GM19240 (cell line): ENCODE data around the gene ENG.

Experiments used
- DNase-seq: peaks from one replicate; pipeline ENCODE4 v3.0.0; 2011; ENCODE audit warnings: low spot score; ENCODE audit not compliant: insufficient read length

Gene ENG

DNA sequence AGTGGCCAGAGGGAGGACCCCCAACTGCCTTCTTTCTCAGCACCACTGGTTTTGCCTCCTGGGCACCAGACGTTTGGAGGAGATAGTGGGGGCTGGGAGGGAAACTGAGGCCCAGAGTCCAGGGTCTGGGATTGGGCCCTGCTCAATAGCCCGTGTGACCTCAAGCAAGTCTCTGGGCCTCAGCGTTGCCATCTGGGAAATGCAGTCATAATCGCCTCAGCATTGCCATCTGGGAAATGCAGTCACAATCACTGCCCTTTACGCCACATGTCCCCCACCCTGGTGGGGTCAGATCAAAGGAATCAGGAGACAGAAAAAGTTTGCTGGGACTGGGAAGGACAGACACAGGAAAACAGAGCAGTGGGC, 77.6 kb downstream of the ENG start:
- DNase-seq, result no peak

GRCh38 chr9:127776195-127776923, 78.1 kb downstream of the ENG start:
- no peak for DNase-seq

DNA sequence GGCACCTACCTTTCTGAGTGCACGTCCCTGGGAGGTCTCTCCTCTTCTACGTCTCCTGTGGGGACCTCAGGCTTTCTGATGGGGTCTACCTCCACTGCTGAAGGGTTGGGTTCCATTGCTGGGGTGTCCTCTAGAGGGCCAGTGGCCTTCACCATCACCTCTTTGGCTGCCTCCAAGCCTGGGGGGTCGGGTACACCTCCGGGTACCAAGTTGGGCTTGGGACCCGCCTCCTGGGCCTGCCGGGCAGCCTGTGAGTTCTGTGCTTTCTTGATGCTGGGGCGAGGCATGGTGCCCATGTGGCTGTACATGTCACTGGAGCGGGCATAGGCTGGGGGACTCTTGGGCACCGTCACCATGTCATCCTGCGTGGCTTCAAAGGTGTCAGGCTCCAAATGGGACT, 80.5 kb downstream of the ENG start:
- DNase-seq, result no peak

- DNase-seq, result no peak
These were observed 81.2 kb downstream of the ENG start for GRCh38 chr9:127773272-127773671.

DNA sequence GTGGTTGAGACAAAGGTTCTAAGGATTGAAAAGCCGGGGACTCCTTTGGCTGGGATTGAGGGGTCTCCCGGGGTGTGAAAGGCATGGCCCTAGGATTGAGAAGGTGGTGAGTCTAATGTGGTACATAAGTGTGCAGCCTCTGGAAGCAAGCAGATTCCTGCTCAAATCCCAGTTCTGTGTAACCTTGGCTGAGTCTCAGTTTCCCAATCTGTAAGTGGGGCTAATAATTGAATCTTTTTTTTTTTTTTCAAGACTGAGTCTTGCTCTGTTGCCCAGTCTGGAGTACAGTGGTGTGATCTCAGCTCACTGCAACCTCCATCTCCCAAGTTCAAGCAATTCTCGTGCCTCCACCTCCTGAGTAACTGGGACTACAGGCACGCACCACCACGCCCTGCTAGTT, 81.9 kb downstream of the ENG start:
- no peak for DNase-seq

DNA sequence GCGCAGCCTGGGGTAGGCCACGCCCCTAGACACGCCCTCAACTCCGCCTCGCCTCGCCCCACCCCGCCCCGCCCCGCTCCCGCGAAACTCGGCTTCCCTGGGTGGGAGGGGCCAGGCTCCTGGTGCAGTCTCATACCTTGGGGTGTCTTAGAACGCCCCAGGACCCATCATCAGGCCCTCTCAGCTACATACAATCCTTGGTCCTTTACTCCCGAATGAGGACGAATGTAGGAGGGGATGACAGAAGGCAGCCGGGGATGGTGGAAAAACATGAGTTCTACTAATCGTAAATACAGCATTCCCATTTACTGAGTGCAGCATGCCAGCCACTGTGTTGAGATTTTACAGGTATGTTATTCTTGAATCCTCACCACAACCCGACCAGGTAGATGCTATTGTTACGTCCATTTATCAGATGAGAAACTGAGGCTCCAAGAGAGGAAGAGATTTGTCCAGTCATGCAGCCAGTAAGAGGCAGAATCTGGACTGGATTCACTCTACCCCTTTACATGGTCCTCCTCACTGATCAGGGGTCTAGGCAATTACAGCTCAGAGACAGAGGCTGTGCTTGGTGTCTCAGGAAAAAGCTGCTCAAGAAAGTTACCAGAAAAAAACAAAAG, 82.8 kb downstream of the ENG start:
- no peak for DNase-seq

- DNase-seq, result peak; percentile 70
These were observed 83.4 kb downstream of the ENG start for GRCh38 chr9:127770905-127771569.

- no peak for DNase-seq
These were observed 83.9 kb downstream of the ENG start for GRCh38 chr9:127770583-127770904.

DNA sequence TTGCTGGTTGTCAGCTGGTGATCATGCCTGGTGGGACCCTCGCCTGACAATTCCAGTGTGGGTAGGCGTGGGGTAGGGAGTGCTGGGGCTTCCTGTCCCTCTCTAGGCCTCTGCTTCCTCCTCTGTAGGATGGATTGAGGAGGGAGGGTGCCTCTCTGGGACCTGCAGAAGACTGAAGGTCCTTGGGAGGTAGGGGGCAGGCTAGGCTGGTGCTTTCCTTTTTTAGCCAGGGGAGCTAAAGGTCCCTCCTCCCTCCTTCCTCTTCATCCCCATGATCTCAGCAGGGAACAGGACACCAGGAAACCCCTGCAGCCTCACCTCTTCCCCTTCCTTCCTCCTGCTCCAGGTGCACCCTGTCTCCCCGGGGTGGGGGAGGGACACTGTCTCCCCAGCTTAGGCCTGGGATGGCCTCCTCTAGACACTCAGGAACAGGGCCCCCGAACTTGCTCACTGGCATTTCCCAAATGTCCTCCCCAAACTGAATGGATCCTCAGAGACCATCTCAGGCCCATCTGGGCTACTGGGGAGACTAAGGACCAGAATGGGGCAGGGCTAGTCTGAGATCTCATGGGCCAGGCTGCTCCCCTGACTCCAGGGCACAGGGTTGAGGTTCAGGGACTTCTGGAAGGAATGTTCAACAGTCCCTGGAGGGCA, 84.4 kb downstream of the ENG start:
- DNase-seq, result no peak

- DNase-seq, result no peak
These were observed 85.4 kb downstream of the ENG start for GRCh38 chr9:127769101-127769500.

DNA sequence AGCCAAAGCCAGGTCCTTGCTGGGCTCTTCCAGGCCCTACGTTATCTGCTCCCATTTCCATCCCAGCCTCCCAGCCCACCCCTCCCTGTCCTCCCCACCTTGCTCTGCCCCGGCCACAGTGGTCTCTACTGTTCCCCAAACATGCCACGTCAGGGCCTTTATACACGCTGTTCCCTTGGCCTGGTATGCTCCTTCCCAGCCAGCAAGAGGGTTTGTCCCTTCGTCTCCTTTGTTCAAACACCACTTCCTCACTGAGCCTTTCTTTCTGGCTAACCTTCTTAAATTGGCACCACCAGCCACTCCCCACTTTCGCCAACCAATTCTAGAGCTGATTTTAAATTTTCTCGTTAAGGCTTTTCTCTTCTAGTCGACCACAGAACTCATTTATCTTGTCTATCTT, 85.8 kb downstream of the ENG start:
- DNase-seq, result no peak

GRCh38 chr9:127767909-127768331, 86.5 kb downstream of the ENG start:
- DNase-seq, result no peak

DNA sequence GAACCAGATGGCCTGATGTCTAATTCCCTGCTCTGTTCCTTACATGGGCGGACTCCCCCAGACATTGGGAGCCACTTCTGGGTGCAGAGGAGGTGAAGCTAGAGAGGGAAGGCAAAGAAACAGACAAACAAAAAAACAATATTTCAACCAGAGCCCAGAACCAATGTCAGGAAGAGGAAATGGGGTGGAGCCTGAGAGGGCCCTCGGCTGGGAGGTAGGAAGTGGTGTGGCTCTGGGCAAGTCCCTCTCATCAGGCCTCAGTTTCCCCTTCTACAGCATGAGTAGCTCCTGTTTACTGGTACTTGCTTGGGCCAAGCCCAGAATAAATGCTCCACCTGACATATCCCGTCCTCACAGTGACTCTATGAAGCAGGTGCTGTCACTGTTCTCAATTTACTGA, 87.0 kb downstream of the ENG start:
- DNase-seq, result no peak

DNA sequence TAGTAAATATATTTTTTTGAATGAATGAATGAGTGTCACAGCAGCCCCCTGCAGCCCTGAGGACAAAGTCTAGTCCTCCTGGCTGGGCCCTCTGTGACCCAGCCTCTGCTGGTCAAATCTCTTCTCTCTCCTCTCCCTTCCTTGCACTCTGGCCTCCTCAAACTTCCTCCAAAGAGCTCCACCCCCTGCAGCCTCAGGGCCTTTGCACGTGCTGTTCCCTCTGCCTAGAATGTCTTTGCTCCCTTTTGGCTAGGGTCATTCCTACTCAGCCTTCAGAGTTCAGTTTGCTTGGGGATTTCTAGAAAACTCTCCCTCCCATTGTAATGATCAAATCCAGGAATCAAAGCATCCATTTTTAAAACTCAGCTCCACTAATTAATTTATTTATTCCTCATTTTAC, 89.0 kb downstream of the ENG start:
- DNase-seq, result no peak
